ENCODE data around the gene HSD17B4. TPM values are rescaled to one million over a fixed set of nuclear protein-coding genes. Genes with fewer than 3 reads are reported as not detected.

Gene HSD17B4
- total and polyA plus RNA-seq, 2 of the 13 experiments (the other 11 are each of a cell fraction or from before 2014, with no cell fraction given) = 178 to 399 TPM

DNA sequence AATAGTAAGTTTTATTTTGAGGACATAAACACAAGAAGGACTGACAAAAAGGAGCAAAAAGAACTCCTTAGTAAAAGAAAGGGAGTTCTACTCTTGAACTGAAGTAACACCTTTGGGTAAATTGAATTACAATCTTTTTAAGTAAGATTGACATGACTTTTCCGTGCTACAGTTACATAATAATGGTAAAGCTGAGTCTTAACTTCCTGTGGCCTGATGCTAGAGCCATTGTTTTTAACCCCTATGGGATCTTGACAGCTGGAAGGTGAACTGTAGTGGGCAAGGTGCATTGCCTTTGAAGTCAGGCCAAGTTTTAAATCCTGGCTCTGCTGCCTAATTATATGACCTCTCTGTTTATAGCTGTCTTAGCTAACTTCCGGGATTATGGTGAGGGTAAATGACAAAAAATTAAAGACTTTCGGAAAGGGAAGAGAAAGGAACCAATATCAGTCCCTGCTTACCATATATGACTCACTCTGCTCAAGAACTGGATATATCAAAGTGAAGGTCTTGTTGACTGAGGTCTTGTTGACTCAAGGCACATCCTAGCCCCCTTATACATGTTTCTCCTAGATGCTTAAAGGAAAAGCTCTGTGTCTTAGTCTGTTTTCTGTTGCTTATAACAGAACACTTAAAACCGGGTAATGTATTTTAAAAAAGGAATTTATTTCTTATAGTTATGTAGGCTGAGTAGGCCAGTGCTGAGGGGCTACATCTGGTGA lies 6.8 kb downstream of the HSD17B4 start:
- H2AFZ ChIP-seq (ENCODE audit: low read length) = no peak overlapping the region
- no peak overlapping the region for H3K27ac ChIP-seq (ENCODE audit: extremely low read length, insufficient read depth, low read length)
- H3K9me3 ChIP-seq (ENCODE audit: low read length) = no peaks in the 10 kb centered on the region
- in situ Hi-C loops (cut with HindIII; ENCODE audit: extremely low pct_ligation_motif_present, low pct_unique_long_range_greater_than_20kb) = loop anchor here (25.0 kb wide), 1 partner anchor 278 kb away; no protein-coding TSS in a partner anchor
- ChIA-PET POLR2A (no interaction called here), CTCF (ENCODE audit: low intra/inter-chr PET ratio, low total read pairs) (no interaction called here)
- TF ChIP-seq, protein P1, sequence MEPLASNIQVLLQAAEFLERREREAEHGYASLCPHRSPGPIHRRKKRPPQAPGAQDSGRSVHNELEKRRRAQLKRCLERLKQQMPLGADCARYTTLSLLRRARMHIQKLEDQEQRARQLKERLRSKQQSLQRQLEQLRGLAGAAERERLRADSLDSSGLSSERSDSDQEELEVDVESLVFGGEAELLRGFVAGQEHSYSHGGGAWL (CRISPR knock-in tag; IDR thresholded peaks at IDR 0.05) = no peak
- TF ChIP-seq TBX3 (IDR thresholded peaks at IDR 0.05; ENCODE audit: borderline replicate concordance) (no peak), POLR2A (IDR thresholded peaks at IDR 0.05; ENCODE audit: insufficient read depth in 1 of 2, low read depth in 2 of 2, low read length in 2 of 2) (no peak), ZNF652 (CRISPR knock-in tag; IDR thresholded peaks at IDR 0.05; ENCODE audit: borderline replicate concordance, low read depth) (peak; percentile 61; the same call in 1 of the 2 replicates), SOX13 (IDR thresholded peaks at IDR 0.05) (no peak), SOX13 (CRISPR knock-in tag; conservative IDR thresholded peaks at IDR 0.05 in 1 of 2, IDR thresholded peaks at IDR 0.05 in 1 of 2) (peak in 1 of 2 experiments; percentile 10; a peak in 1 of 4 replicates), ZNF343 (CRISPR knock-in tag; IDR thresholded peaks at IDR 0.05) (no peak), ZNF12 (CRISPR knock-in tag; IDR thresholded peaks at IDR 0.05) (peak; percentile 68; the same call in 1 of the 2 replicates), TMF1 (CRISPR knock-in tag; IDR thresholded peaks at IDR 0.05; ENCODE audit: low read depth) (no peak)
- TF ChIP-seq, protein P2, sequence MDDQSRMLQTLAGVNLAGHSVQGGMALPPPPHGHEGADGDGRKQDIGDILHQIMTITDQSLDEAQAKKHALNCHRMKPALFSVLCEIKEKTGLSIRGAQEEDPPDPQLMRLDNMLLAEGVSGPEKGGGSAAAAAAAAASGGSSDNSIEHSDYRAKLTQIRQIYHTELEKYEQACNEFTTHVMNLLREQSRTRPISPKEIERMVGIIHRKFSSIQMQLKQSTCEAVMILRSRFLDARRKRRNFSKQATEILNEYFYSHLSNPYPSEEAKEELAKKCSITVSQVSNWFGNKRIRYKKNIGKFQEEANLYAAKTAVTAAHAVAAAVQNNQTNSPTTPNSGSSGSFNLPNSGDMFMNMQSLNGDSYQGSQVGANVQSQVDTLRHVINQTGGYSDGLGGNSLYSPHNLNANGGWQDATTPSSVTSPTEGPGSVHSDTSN (CRISPR knock-in tag; IDR thresholded peaks at IDR 0.05; ENCODE audit: borderline replicate concordance) = no peak
- TF ChIP-seq, protein P3, sequence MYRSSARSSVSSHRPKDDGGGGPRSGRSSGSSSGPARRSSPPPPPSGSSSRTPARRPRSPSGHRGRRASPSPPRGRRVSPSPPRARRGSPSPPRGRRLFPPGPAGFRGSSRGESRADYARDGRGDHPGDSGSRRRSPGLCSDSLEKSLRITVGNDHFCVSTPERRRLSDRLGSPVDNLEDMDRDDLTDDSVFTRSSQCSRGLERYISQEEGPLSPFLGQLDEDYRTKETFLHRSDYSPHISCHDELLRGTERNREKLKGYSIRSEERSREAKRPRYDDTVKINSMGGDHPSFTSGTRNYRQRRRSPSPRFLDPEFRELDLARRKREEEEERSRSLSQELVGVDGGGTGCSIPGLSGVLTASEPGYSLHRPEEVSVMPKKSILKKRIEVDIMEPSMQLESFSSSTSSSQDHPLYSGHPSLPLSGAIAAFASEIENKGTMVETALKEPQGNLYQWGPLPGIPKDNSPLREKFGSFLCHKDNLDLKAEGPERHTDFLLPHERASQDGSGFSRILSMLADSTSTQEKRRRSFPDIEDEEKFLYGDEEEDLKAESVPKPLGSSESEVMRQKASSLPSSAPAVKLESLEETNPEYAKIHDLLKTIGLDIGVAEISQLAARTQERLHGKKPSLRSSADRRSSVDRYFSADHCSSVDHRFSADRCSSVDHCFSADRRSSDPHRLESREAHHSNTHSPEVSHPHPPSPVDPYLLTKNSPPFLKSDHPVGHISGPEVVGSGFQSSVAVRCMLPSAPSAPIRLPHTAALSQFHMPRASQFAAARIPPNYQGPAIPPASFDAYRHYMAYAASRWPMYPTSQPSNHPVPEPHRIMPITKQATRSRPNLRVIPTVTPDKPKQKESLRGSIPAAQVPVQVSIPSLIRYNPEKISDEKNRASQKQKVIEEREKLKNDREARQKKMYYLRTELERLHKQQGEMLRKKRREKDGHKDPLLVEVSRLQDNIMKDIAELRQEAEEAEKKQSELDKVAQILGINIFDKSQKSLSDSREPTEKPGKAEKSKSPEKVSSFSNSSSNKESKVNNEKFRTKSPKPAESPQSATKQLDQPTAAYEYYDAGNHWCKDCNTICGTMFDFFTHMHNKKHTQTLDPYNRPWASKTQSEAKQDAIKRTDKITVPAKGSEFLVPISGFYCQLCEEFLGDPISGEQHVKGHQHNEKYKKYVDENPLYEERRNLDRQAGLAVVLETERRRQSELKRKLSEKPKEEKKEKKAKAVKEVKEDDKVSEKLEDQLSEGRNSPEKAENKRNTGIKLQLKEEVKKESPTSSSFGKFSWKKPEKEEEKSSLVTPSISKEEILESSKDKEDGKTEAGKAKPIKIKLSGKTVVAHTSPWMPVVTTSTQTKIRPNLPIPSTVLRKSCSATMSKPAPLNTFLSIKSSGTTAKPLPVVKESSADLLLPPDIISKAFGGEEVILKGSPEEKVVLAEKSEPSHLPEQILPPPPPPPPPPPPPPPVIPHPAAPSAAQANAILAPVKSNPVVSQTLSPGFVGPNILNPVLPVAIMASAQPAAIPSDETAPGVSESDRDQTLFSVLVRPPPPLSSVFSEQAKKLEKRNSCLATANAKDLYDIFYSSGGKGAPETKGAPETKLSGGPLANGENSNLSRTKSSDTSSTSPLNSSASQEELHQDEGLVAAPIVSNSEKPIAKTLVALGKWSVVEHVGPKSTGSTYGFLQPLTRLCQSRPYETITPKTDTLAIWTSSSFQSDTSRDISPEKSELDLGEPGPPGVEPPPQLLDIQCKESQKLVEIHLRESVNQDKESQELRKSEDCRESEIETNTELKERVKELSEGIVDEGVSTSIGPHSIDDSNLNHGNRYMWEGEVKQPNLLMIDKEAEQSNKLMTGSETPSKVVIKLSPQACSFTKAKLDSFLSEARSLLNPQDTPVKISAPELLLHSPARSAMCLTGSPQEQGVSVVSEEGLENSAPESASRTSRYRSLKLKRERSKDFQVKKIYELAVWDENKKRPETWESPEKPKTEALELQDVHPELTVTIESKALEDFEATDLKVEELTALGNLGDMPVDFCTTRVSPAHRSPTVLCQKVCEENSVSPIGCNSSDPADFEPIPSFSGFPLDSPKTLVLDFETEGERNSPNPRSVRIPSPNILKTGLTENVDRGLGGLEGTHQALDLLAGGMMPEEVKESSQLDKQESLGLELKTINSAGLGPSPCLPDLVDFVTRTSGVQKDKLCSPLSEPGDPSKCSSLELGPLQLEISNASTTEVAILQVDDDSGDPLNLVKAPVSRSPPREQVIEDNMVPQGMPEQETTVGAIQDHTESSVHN (CRISPR knock-in tag; IDR thresholded peaks at IDR 0.05) = no peak
- no peak overlapping the region for H3K4me2 ChIP-seq (ENCODE audit: low read depth, low read length)
- peaks cover 31% of the 10 kb centered on the region for H3K4me1 ChIP-seq (ENCODE audit: insufficient read depth, low read length)
- FAIRE-seq (no peak), ATAC-seq (no peak), DNase-seq (ENCODE audit: low spot score) (no peak)
- no TSS peak for BruUV-seq (replicated peaks)
- H3K36me3 ChIP-seq (replicated peaks in 1 of 2; ENCODE audit: control insufficient read depth in 1 of 2, insufficient read depth in 2 of 2, low read length in 2 of 2) = peaks cover 0 to 12% of the 10 kb centered on the region in 2 experiments; a peak in 1 of 5 replicates
- H3K79me2 ChIP-seq (ENCODE audit: insufficient read depth, low read length) = peaks cover 56% of the 10 kb centered on the region
- no peak overlapping the region for H3K4me3 ChIP-seq (replicated peaks in 1 of 3; ENCODE audit: insufficient read depth in 1 of 3, low read depth in 2 of 3, low read length in 3 of 3)
- 86% methylated on average over 4 of the region's 4 CpGs for WGBS (ENCODE audit: low lambda C conversion rate)
- no peak overlapping the region for H3K9ac ChIP-seq (ENCODE audit: insufficient read depth, low read depth, low read length)
- H4K20me1 ChIP-seq (ENCODE audit: insufficient read depth, low read length) = peaks cover 4% of the 10 kb centered on the region; the same call in 1 of the 2 replicates
- intact Hi-C loops (cut with micrococcal nuclease; ENCODE audit: unreplicated experiment) = no loop called here
- H3K27me3 ChIP-seq (ENCODE audit: control insufficient read depth in 1 of 2, insufficient read depth in 2 of 2, low read length in 2 of 2) = no peaks in the 10 kb centered on the region
